Choroid plexus epithelial cell (primary cell): ENCODE results near the gene SLC7A8.

Experiments used
- DNase-seq: peaks from one replicate; pipeline ENCODE4 v3.0.0-alpha.2; 2010; ENCODE audit warnings: low read depth
- H3K4me3 ChIP-seq: 2 replicates; pipeline ENCODE4 v1.5.1; 2011; ENCODE audit warnings: low read depth, mild to moderate bottlenecking, control low read depth, low read length, moderate library complexity
- CTCF ChIP-seq: conservative IDR thresholded peaks from 2 replicates; pipeline ENCODE4 v1.5.1; 2011; ENCODE audit warnings: low read depth, mild to moderate bottlenecking, control low read depth, inconsistent platforms, low read length, moderate library complexity

SLC7A8 gene

GRCh38 chr14:23086565-23086964 lies 96.9 kb downstream of the SLC7A8 start:
- DNase-seq = no peak
- no peak for TF ChIP-seq CTCF
- H3K4me3 ChIP-seq = no peak overlapping the region

- peak; percentile 42 for DNase-seq
- no peak for TF ChIP-seq CTCF
These were observed 98.0 kb downstream of the SLC7A8 start for GRCh38 chr14:23085458-23085857.

GRCh38 chr14:23080474-23080873 lies 103.0 kb downstream of the SLC7A8 start:
- H3K4me3 ChIP-seq = no peak overlapping the region
- no peak for TF ChIP-seq CTCF
- DNase-seq = no peak

More at GRCh38 chr14:23085458-23085857, 98.0 kb downstream of the SLC7A8 start:
- no peak overlapping the region for H3K4me3 ChIP-seq

GRCh38 chr14:23079716-23080115 lies 103.7 kb downstream of the SLC7A8 start:
- TF ChIP-seq CTCF = no peak
- no peak overlapping the region for H3K4me3 ChIP-seq
- peak; percentile 37 for DNase-seq

GRCh38 chr14:23078692-23079116 lies 104.8 kb downstream of the SLC7A8 start:
- H3K4me3 ChIP-seq = no peak overlapping the region
- no peak for TF ChIP-seq CTCF
- peak; percentile 98 for DNase-seq

GRCh38 chr14:23077962-23078361 lies 105.5 kb downstream of the SLC7A8 start:
- peak; percentile 48 for DNase-seq
- TF ChIP-seq CTCF = no peak
- no peak overlapping the region for H3K4me3 ChIP-seq

GRCh38 chr14:23076785-23077408 lies 106.6 kb downstream of the SLC7A8 start:
- DNase-seq = peak; percentile 61
- peak; percentile 68 for TF ChIP-seq CTCF
- no peak overlapping the region for H3K4me3 ChIP-seq
